ENCODE measurements around the gene RAVER2.

RAVER2 gene

DNA sequence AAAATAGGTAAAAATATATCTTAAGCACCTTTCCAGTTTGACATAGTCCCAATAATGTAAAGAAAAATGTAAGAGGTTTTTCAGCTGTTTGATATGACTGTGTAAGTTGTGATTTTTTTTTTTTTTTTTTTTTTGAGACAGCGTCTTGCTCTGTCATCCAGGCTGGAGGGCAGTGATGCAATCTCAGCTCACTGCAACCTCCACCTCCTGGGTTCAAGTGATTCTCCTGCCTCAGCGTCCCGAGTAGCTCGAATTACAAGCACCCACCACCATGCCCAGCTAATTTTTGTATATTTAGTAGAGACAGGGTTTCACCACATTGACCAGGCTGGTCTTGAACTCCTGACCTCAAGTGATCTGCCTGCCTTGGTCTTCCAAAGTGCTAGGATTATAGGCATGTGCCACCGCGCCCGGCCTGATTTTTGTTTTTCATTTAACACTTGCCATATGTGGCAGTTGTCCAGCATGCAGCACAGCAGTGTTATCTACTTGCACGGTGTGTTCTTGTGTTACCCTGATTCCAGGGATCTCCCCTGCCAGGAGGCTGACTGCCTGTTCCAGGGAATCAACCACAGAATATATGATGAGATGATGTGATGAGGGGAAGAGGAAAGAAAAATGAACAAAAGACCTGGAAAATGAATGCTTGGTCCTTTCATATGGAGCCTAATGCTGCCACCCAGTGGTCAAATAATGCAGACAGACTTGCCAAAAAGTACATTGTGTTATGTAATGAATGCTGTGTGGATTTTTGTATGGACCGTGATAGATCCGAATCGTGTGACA lies 79.0 kb downstream of the RAVER2 start:
- TF ChIP-seq CTCF (IDR thresholded peaks at IDR 0.05; ENCODE audit: insufficient read depth, low read length, poor library complexity, severe bottlenecking) = peak; percentile 66
- no peak overlapping the region; the same call in 1 of the 2 replicates for H3K4me3 ChIP-seq (replicated peaks; ENCODE audit: low read depth, low read length)
- DNase-seq (ENCODE audit: extremely low read depth, insufficient read length) = no peak
- no peaks in the 10 kb centered on the region for H3K36me3 ChIP-seq (ENCODE audit: control insufficient read depth, insufficient read depth, low read length)
- H3K27me3 ChIP-seq (replicated peaks; ENCODE audit: control insufficient read depth, insufficient read depth, low read length) = no peaks in the 10 kb centered on the region

DNA sequence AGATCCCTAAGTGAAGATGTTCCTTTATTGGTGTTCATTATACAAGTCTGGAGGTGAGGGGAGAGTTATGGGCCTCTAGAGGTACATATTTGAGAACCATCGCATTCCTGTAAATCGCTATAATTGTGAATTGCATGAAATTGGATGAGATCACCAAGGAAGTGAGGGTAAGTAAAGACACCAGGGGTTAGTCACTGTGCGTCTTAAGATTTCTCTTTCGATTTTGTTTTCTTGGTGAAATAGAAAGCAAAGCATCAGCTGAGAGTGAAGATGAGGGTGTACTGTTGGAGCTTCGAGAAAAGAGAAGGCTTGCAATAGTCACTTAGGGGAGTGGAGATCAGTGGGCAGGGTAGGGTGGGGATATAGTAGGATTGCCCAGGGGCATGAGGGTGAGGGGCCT lies 82.1 kb downstream of the RAVER2 start:
- no peaks in the 10 kb centered on the region for H3K36me3 ChIP-seq (ENCODE audit: control insufficient read depth, insufficient read depth, low read length)
- H3K4me3 ChIP-seq (replicated peaks; ENCODE audit: low read depth, low read length) = no peak overlapping the region
- DNase-seq (ENCODE audit: extremely low read depth, insufficient read length) = no peak
- H3K27me3 ChIP-seq (replicated peaks; ENCODE audit: control insufficient read depth, insufficient read depth, low read length) = no peaks in the 10 kb centered on the region
- no peak for TF ChIP-seq CTCF (IDR thresholded peaks at IDR 0.05; ENCODE audit: insufficient read depth, low read length, poor library complexity, severe bottlenecking)

- no peaks in the 10 kb centered on the region for H3K36me3 ChIP-seq (ENCODE audit: control insufficient read depth, insufficient read depth, low read length)
- no peak for TF ChIP-seq CTCF (IDR thresholded peaks at IDR 0.05; ENCODE audit: insufficient read depth, low read length, poor library complexity, severe bottlenecking)
- DNase-seq (ENCODE audit: extremely low read depth, insufficient read length) = no peak
- H3K27me3 ChIP-seq (replicated peaks; ENCODE audit: control insufficient read depth, insufficient read depth, low read length) = no peaks in the 10 kb centered on the region
- H3K4me3 ChIP-seq (replicated peaks; ENCODE audit: low read depth, low read length) = no peak overlapping the region
These were observed 84.0 kb downstream of the RAVER2 start for GRCh38 chr1:64828829-64829228.

GRCh38 chr1:64829411-64830029 lies 84.6 kb downstream of the RAVER2 start:
- Histone ChIP-seq H3K27me3 (replicated peaks; ENCODE audit: control insufficient read depth, insufficient read depth, low read length) (no peaks in the 10 kb centered on the region), H3K4me3 (replicated peaks; ENCODE audit: low read depth, low read length) (no peak overlapping the region), H3K36me3 (ENCODE audit: control insufficient read depth, insufficient read depth, low read length) (no peaks in the 10 kb centered on the region; the same call in none of the 2 replicates)
- TF ChIP-seq CTCF (IDR thresholded peaks at IDR 0.05; ENCODE audit: insufficient read depth, low read length, poor library complexity, severe bottlenecking) = no peak
- DNase-seq (ENCODE audit: extremely low read depth, insufficient read length) = no peak

- TF ChIP-seq CTCF (IDR thresholded peaks at IDR 0.05; ENCODE audit: insufficient read depth, low read length, poor library complexity, severe bottlenecking) = no peak
- no peak for DNase-seq (ENCODE audit: extremely low read depth, insufficient read length)
- no peaks in the 10 kb centered on the region for H3K27me3 ChIP-seq (replicated peaks; ENCODE audit: control insufficient read depth, insufficient read depth, low read length)
- H3K36me3 ChIP-seq (ENCODE audit: control insufficient read depth, insufficient read depth, low read length) = no peaks in the 10 kb centered on the region; the same call in none of the 2 replicates
- H3K4me3 ChIP-seq (replicated peaks; ENCODE audit: low read depth, low read length) = no peak overlapping the region
These were observed 85.3 kb downstream of the RAVER2 start for GRCh38 chr1:64830030-64830651.

Data from GM06990 (cell line).